Measurements from ENCODE around the gene ITIH5. TPM values are rescaled to one million over a fixed set of nuclear protein-coding genes. Genes with fewer than 3 reads are reported as not detected.

The ITIH5 gene
- total RNA-seq, 1 donor from 2014 or later = not detected

DNA sequence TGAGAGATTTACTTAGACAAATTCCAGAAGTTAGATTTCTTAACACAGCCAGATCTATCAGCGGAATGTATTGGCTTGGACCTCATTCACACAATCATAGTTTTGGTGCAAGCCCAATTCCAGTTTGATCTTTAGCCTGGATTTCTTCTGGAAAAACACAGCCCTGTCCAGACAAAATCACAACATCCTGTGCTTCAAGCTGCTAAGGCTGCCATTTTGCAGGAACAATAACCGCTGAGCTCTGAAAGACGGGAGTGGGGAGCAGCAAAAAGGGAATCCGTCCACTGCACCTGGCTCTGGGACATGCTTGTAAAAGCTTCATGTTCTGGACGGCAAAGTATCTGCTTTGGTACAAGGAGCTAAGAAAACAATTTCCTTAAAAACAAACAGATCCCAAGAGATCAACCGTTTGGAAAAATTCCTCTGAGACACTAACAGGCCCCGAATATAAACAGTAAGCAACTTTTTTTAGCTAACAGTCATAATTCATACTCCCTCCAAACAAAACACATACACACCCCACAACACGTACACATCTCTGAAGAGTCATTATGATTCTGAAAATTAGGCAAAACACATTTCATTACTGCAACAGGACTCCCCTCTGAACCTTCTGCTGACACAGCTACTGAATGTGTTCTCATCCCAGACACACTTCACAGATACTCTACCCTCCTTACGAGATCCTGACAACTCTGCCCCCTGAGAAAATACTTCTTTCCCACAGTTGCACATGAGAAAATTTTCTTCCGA is 32.4 kb downstream of the ITIH5 start:
- intact Hi-C loops (cut with micrococcal nuclease) = no loop called here

DNA sequence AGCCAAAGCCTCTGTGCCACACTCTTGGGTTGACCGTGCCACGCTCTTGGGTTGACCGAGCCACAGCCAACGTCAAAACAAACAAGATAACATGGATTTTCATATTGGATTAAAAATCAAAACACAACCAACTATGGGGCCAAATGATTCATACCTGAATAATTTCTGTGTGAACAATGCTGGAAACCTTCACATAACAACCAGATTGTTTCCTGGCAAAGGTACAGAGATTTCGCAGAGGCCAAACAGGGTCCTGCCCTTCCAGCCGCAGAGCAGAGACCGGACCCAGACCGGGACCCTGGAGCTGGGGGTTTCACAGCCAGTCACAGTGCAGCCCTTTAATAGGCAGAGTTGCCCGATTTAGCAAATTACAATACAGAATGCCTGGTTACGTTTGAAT is 40.5 kb downstream of the ITIH5 start:
- intact Hi-C loops (cut with micrococcal nuclease) = no loop called here

DNA sequence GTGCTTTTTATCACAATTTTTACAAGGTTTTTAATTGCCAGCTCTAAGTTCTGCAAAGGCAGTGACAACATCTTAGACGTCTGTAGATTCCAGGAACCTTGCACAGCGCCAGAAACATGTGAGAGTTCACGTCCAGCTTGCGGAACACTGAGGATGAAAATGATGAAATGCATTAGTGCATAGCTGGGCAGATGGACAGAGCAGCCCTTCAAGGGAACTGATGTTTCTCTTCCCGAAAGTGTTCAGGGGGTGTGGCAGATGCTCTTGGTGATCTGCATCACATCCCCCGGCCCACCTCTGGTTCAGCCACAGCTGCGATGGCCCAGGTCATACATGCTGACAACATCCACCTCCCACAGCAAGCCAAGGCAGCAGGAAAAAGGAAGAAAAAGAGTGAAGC is 40.9 kb downstream of the ITIH5 start:
- intact Hi-C loops (cut with micrococcal nuclease) = no loop called here

DNA sequence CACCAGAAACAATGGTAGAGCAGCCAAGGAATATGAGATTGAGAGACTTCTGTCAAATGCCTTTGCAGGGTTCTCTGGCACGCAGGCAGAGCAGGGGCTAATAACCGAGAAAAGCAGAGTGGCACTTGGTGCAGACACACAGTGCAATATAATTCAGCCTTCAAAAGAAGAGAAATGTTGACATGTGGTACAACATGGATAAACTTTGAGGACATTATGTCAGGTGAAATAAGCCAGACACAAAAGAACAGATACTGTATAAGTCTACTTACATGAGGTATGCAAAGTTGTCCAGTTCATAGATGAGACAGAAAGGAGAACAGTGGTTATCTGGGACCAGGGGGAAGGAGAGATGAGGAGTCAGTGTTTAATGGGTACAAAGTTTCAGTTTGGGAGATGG is 41.8 kb downstream of the ITIH5 start:
- intact Hi-C loops (cut with micrococcal nuclease) = no loop called here

DNA sequence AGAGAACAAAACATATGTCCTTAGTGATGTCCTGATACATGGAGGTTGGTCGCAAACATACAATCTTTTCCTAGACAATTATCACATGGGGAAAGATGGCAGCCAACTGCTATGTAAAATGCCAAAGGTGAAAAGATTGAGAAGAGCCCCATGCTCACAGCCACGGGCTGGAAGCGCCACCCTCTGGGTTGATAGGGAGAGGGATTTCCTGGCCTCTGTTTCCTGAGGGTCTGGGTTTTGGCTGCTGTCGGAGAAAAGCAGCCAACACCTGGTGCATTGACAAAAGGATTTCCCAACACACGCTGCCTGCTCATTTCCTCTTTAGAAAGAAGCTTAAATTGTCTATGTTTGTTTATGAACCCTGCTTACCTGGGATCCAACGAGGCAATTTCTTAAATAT is 43.8 kb downstream of the ITIH5 start:
- intact Hi-C loops (cut with micrococcal nuclease) = no loop called here

DNA sequence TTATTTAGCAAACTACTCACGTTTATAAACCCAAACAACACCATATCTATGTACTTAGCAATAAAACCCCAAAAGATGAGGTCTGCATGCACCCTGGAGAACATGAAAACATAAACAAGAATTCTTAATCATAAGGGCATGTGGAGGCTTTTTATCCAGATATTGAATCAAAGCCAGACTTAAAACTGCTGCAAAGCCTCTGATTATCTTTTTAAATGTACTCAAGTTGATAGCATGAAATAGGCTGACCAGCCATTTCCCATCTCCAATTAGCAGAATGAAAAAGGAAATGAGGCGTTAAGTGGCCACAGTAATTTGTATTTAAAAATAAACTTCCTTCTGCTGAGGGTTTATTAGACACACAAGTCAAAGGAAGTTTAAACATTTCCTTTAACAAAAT is 48.3 kb downstream of the ITIH5 start:
- intact Hi-C loops (cut with micrococcal nuclease) = no loop called here

DNA sequence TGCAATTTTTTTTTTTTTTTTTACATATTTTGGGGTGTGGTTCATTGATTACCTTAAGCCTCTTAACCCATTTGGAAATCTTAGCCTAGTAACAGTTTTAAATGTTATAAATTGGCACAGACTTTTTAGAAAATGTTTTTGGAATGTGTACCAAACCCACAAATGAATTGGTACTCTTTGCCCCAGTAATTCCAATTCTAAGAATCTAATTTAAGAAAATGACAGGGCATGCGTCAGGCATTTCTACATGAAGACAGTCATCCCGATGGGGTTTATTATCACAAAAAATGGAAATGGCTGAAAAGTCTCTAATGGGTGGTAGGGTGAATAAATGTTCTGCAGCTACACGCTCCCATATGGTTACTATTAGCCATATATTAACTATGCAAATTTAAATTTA is 54.9 kb downstream of the ITIH5 start:
- intact Hi-C loops (cut with micrococcal nuclease) = no loop called here

DNA sequence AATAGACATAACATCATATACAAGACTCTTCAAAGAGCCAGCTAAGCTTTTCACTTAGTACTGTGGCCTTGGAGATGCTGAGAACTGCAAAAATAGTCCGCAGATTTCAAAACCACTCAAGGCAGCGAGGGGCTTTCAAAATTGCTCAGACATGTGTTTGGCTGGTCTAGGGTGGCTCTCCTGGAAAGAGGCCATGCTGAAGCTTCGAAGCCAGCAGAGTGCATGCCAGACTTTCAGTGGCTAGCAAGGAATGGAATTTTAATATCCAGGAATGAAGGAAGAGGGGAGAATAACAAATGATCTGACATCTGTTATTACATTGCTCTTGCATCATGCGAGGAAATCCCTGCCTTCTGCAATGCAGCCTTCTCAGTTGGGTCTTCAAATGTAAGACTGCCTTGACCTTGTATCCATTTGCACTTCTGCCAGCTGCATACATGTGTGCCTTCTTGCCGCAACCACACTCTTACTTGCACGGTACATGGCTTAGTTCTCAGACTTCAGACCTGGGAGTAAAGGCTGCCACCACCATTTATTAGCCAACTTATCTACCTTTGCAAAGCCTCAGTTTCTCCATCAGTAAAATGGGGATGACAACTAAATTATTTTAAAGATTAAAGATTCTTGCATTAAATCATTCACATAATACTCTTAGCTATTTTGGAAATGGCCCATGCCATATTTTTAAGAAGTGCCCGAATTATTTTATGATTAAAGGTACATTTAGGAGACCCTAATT is 55.9 kb downstream of the ITIH5 start:
- intact Hi-C loops (cut with micrococcal nuclease) = no loop called here

DNA sequence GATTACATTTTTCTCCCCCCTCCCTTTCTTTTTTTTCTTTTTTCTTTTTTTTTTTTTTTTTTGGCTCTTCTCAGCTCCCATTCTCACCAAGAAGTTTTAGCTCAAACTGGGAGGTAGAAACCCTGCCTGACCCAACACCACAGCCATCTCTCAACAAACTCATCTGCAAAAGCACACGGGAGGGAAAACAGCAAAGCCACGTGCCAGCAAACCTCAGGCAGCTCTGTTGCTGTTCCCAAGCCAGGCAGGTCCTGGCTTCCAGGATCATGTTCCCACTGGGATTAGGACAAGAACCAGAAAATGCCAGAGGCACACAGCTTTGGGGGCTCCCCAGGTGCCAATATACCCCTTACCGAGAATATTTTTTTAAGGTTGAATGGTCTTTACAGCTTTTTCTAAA is 56.7 kb downstream of the ITIH5 start:
- intact Hi-C loops (cut with micrococcal nuclease) = no loop called here

DNA sequence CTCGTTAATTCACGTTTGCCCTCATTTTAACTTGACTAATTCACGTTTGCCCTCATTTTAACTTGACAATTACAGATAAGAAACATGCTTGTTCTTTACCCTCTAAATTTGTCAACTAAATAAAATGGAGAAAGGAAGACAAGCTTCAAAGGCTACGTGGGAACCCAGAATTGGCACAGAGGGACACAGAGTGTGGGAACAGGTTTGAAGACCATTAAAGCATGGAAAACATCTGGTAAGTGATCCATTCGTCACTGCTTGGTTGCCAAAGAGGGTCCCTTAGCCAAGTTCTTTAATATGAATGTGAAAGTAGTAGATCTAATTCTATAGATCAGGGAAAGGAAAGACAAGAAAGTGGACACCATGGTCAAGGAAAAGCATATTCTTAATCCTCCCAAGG is 57.2 kb downstream of the ITIH5 start:
- intact Hi-C loops (cut with micrococcal nuclease) = no loop called here

DNA sequence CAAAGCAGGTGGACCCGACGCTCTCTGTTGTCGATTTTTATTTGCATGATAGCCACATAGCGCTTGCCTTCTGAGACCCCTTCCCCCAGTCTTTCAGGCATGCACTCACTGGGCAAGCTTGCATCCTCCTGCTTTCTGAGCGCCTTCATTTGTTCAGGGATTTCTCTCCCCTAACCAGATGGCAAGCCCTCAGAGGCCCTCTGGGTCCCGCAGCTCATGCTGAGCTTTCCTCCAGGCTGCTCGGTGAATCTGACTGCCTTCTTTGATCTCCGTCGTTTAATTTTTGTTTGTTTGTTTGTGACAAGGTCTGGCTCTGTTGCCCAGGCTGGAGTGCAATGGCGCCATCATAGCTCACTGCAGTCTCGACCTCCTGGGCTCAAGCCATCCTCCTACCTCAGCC is 58.8 kb downstream of the ITIH5 start:
- intact Hi-C loops (cut with micrococcal nuclease) = no loop called here

DNA sequence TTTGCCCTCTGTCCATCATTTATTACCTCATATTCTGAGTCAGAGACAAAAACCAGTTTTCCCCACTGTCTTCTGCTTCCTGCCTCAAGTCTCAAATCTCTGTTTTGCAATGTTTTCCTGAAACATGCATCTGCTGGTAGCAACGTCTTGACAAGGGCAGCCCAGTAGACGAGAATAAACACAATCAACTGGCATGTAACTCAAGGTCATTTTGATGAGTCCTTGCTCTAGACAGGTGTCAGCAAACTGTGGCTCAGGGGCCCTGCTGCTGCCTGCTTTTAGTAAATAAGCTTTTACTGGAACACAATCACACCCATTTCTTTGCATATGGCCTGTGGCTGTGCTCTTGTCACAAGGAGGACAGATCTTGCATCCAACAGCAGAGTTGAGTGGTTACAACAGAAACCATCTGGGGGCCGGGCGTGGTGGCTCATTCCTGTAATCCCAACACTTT is 59.8 kb downstream of the ITIH5 start:
- intact Hi-C loops (cut with micrococcal nuclease) = no loop called here

DNA sequence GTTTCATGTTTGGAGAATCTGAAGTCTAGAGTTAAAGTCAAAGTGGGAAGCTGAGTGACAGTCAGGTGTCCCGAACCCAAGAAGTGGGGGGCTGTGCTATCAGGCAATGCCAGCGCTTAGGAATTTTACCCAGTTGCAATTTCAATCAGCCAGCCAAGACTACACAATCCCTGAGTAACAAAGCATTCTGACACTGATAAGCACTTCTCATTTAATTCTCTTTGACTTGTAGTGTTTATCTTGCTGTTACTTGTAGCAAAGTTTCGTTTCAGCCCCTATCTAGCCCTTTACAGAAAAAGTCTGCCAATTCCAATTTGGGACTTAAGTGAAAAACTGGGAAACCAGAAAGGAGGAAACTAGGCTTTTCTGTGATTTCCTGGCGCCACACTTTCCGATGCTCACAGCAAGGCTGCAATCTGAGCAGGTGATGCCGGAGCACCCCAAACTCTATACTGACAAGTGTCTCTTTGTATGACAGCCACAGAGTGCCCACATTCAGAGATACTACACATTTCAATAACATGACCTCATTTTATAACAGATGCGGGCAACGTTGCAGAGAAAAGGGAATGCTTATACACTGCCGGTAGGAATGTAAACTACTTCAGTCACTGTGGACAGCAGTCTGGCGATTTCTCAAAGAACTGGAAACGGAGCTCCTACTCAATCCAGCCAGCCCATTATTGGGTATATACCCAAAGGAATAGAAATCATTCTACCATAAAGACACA is 61.0 kb downstream of the ITIH5 start:
- intact Hi-C loops (cut with micrococcal nuclease) = no loop called here

DNA sequence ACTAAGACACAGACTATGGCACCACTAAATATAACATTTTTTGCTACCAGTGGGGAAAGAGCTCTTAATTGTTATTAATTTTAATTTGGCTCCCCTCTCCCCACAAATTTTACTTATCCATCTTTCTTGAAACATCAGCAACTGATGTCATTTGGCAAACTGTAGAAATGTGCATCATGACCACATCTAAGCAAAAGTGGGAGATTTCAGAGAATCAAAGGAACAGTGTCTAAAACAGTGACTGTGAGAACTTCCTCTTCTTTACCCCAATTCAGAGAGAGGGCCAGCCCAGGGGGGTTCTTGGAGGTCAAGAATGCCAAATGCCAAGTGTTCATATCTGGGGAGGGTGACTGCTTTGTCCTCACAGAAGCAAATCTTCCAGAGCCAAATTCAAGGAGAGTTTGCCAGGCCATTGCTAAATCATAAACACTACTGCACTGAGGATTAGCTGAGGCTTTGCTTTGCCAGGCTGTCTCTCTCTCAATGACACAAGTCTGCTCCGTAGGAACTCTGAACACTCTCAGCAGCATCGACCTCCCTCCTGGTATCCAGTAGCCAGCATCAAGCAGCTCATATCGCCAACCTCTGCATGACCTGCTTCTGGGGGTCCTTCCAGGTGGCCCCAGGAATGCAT is 65.6 kb downstream of the ITIH5 start:
- intact Hi-C loops (cut with micrococcal nuclease) = no loop called here

DNA sequence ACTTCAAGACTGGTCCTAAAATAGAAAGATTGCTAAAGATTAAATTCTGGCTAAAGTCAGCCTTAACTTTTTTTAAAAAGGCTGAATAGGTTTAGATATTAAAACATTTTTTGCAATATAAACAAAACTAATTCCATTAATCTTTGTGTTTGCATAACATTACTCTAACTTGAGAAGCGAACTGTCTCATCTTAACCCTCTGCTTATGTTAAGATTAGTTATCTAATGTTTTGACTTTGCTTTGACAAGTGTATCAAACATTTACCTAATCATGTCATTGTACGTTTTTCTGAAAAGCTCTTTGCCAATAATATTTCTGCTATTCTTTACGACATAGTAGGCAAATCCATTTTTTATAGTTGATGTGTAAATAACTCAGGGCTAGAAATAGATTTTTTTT is 68.0 kb downstream of the ITIH5 start:
- intact Hi-C loops (cut with micrococcal nuclease) = no loop called here

DNA sequence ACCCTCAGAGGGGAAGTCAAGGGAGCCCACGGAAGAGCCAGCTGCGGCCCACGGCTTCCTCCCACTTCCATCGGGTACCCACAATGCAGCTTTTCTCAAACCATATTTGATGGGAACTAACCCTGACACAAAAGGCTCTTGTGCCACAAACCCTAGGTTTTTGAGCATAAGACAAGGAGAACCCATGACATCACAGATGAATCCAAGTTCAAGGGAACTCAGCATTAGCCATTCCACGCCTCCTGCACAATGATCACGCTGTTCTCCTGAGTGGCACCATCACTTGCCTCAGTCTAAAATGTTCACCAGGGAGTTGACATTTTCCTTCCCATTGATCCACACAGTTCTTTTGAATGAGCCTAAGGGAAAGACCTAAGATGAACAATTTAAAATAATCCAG is 70.4 kb downstream of the ITIH5 start:
- intact Hi-C loops (cut with micrococcal nuclease) = no loop called here

DNA sequence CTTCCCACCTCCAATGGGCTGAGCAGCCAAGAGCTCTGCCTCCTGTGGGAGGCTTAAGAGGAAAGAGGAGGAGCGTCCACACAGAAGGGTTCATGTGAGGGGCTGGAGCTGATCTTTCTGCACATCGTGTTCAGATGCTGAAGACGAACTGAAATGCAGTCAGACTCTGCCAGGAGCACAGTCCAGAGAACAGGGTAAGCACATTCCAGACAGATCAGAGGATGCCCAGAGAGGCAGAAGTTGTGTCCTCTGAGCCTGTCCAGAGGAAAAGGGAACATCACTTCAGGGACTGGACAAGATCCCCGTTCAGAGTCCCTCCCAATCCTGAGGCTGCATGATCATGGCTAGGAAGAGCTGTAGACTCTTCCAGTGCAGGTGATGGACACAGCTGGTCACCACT is 72.9 kb downstream of the ITIH5 start:
- intact Hi-C loops (cut with micrococcal nuclease) = no loop called here

DNA sequence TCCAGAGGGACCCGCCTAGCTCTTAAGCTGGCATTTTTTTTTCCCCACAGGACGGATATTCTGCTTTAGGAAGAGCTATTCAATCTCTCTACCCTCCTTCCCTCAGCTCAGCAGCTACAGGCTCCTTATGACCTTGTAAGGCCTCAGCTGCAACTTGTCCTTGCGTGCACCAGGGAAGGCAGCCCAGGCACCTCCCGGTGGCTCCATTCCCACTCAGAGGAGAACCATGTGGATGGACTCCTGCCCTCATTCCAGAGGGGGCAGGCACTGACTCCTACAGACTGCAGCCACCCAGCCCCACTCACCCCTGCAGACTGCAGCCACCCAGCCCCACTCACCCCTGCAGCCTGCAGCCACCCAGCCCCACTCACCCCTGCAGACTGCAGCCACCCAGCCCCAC is 73.7 kb downstream of the ITIH5 start:
- intact Hi-C loops (cut with micrococcal nuclease) = no loop called here

DNA sequence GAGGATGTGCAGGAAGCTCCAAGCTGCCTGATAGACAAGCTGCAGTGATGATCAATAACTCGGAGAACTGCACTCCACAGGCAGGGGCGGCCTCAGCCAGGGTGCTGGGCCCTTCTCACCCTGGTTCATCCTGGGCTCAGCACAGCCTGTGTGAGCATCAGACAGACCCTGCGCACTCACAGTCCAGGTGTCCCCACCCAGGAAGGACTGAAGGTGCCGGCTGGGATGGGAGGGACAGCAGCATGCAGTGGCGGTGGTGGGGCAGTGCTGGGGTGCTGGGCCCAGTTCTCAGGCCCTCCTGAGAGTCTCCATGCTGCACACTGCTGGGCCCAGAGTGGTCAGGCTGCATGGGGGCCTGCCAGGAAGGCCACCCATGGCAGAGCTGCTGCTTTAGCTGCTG is 74.1 kb downstream of the ITIH5 start:
- intact Hi-C loops (cut with micrococcal nuclease) = no loop called here

DNA sequence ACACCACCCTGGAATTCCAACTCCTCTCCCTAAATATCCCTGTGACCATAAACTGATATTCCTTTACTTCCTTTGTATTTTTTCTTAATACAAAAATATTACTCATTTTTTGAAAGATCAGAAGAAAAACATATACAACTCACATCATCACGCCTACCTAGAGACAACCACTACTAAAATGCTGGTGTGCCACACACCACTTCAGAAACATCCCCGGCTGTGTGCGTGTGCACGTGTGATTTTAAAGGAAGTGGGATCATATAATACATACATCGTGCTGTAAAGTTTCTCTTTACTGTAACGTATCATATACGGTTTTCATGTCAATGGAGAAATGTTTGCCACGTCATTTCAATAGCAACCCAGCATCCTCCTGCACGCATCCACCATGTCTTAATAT is 76.5 kb downstream of the ITIH5 start:
- intact Hi-C loops (cut with micrococcal nuclease) = no loop called here

DNA sequence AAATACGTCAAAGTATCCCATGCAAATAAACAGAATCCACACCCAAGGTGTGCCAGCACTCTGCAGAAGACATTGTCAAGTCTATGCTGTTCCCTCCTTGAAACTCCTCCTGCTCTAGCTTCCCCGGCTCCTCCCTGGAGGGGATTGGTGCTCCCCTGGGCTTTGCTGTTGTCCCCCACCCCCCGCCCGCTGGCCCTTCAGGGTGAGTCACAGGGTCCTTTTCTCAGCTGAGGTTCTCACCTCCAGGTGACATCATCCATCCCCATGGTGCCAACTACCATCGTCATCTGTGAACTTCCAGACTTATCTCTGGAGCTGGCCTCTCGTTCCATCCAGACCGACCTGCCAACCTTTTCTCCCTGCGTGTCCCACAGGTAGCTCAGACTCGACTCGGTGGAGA is 77.0 kb downstream of the ITIH5 start:
- intact Hi-C loops (cut with micrococcal nuclease) = no loop called here

DNA sequence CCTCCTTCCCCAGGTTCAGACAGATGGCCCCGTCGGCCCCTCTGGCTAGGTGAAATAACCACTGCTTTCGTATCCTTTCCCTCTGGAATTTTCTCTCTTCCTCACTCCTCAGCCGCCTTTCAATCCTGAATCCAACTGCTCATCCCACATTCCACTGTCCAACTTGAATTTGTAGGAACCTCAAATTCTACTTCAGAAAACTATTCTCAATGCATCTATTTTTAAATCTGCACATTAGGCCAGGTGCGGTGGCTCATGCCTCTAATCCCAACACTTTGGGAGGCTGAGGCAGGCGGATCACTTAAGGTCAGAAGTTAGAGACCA is 78.9 kb downstream of the ITIH5 start:
- intact Hi-C loops (cut with micrococcal nuclease) = no loop called here
